H1 (cell line): ENCODE data around the gene DGKA. TPM values are rescaled to one million over a fixed set of nuclear protein-coding genes. Genes with fewer than 3 reads are reported as not detected.
A peak's percentile ranks its signal among the peaks of the same experiment; 100 is the strongest.

Source experiments
- CTCF ChIA-PET: fragments of 300-600 bp; sonication (Branson Sonifier 250); formaldehyde crosslinking; loops from one replicate; lab custom pipeline; 2021; ENCODE audit not compliant: partially characterized antibody; lab: Charles Lee
- POLR2A ChIA-PET: fragments of 300-600 bp; sonication (Branson Sonifier 250); formaldehyde crosslinking; loops from one replicate; lab custom pipeline; 2021; ENCODE audit warnings: inconsistent platforms; ENCODE audit not compliant: partially characterized antibody; lab: Charles Lee
- DNase-seq, 2 experiments: peaks; one replicate each; pipeline versions ENCODE4 v3.0.0 to v3.0.0-alpha.2; 2010 to 2022; ENCODE audit warnings: low spot score in 2 of 2, low read depth in 1 of 2, mixed read lengths in 1 of 2
- FAIRE-seq: peaks from 2 replicates; lab custom pipeline; 2011; peaks lifted over from hg19 to GRCh38; lab: Jason Lieb, UNC
- H2AFZ ChIP-seq: 2 replicates; pipeline ENCODE4 v1.8.1; 2012; ENCODE audit warnings: low read length, inconsistent platforms
- H2AK5ac ChIP-seq: 2 replicates; pipeline ENCODE4 v1.6.1; 2013; ENCODE audit warnings: low read depth, low read length
- H2BK120ac ChIP-seq: replicated peaks from 2 replicates; pipeline ENCODE3; 2013; ENCODE audit warnings: low read depth, low read length, inconsistent platforms
- H2BK12ac ChIP-seq: 2 replicates; pipeline ENCODE4 v1.6.1; 2013; ENCODE audit warnings: low read depth, low read length
- H2BK15ac ChIP-seq: 2 replicates; pipeline ENCODE4 v1.6.1; 2013; ENCODE audit warnings: low read length
- H2BK20ac ChIP-seq: 2 replicates; pipeline ENCODE4 v1.6.1; 2013; ENCODE audit warnings: low read length
- H2BK5ac ChIP-seq: 2 replicates; pipeline ENCODE4 v1.6.1; 2013; ENCODE audit warnings: low read depth, low read length
- H3K14ac ChIP-seq: 2 replicates; pipeline ENCODE4 v1.6.1; 2013; ENCODE audit warnings: inconsistent platforms; ENCODE audit not compliant: insufficient read length
- H3K18ac ChIP-seq: 2 replicates; pipeline ENCODE4 v1.6.1; 2013; ENCODE audit warnings: low read length; ENCODE audit errors: extremely low read depth
- H3K23ac ChIP-seq: 2 replicates; pipeline ENCODE4 v1.6.1; 2013; ENCODE audit warnings: inconsistent platforms; ENCODE audit not compliant: insufficient read length
- H3K23me2 ChIP-seq: 2 replicates; pipeline ENCODE4 v1.6.1; 2013; ENCODE audit warnings: low read depth, low read length
- H3K27ac ChIP-seq: 2 replicates; pipeline ENCODE4 v1.6.1; 2011; ENCODE audit warnings: low read depth, low read length, inconsistent platforms
- H3K27me3 ChIP-seq, 4 experiments: replicated peaks in 1 of 4; 1 replicate in 1 of 4; 2 replicates in 3 of 4; pipeline versions ENCODE4 v1.6.1 to v1.8.1; 2011 to 2013; ENCODE audit warnings: low read length in 3 of 4, mild to moderate bottlenecking in 3 of 4, inconsistent platforms in 2 of 4, mixed read lengths in 2 of 4, moderate library complexity in 1 of 4; ENCODE audit not compliant: control insufficient read depth in 3 of 4, insufficient read depth in 3 of 4; ENCODE audit errors: extremely low read depth in 1 of 4
- H3K36me3 ChIP-seq, 4 experiments: 2 replicates each; pipeline versions ENCODE4 v1.6.1 to v1.8.1; 2011 to 2013; ENCODE audit warnings: mild to moderate bottlenecking in 4 of 4, low read length in 3 of 4, moderate library complexity in 2 of 4, control low read depth in 1 of 4, inconsistent platforms in 1 of 4; ENCODE audit not compliant: insufficient read depth in 4 of 4, control insufficient read depth in 2 of 4
- H3K4ac ChIP-seq: replicated peaks from 2 replicates; pipeline ENCODE3; 2013; ENCODE audit warnings: low read length, low read depth, mixed read lengths, inconsistent platforms; ENCODE audit not compliant: insufficient read length
- H3K4me1 ChIP-seq, 4 experiments: replicated peaks in 1 of 4; 1 replicate in 1 of 4; 2 replicates in 3 of 4; pipeline versions ENCODE4 v1.6.1 to v1.8.1; 2011 to 2013; ENCODE audit warnings: low read length in 3 of 4, inconsistent platforms in 2 of 4, mixed read lengths in 1 of 4; ENCODE audit not compliant: insufficient read depth in 4 of 4, control insufficient read depth in 3 of 4
- H3K4me2 ChIP-seq, 2 experiments: 2 replicates each; pipeline versions ENCODE4 v1.6.1 to v1.8.1; 2011 to 2013; ENCODE audit warnings: low read depth in 2 of 2, low read length in 2 of 2, control low read depth in 1 of 2, inconsistent platforms in 1 of 2, mild to moderate bottlenecking in 1 of 2; ENCODE audit not compliant: insufficient read depth in 1 of 2
- H3K4me3 ChIP-seq, 4 experiments: fragments of 200-600, 300-600 bp in 1 of 4; sonication (generic), shearing (Covaris generic), sonication (Bioruptor Twin) in 1 of 4; 2 replicates each; pipeline versions ENCODE4 v1.5.1 to v1.8.1; 2011 to 2016; ENCODE audit warnings: low read length in 4 of 4, low read depth in 3 of 4, control low read depth in 2 of 4, inconsistent platforms in 2 of 4, mild to moderate bottlenecking in 2 of 4, mixed read lengths in 1 of 4, moderate library complexity in 1 of 4; ENCODE audit not compliant: insufficient read depth in 2 of 4; ENCODE audit errors: extremely low read depth in 1 of 4
- H3K56ac ChIP-seq: replicated peaks from 2 replicates; pipeline ENCODE3; 2013; ENCODE audit warnings: low read depth, mild to moderate bottlenecking, mixed read lengths, low read length, inconsistent platforms; ENCODE audit not compliant: insufficient read length
- H3K79me1 ChIP-seq: 2 replicates; pipeline ENCODE4 v1.6.1; 2013; ENCODE audit warnings: low read depth, low read length, control low read depth
- H3K79me2 ChIP-seq, 2 experiments: 2 replicates each; pipeline versions ENCODE4 v1.6.1 to v1.8.1; 2012 to 2013; ENCODE audit warnings: low read length in 2 of 2, mild to moderate bottlenecking in 2 of 2, inconsistent platforms in 1 of 2; ENCODE audit not compliant: insufficient read depth in 2 of 2, control insufficient read depth in 1 of 2
- H3K9ac ChIP-seq, 4 experiments: replicated peaks in 1 of 4; 1 replicate in 1 of 4; 2 replicates in 3 of 4; pipeline versions ENCODE4 v1.6.1 to v1.8.1; 2011 to 2013; ENCODE audit warnings: low read depth in 3 of 4, low read length in 3 of 4, control low read depth in 2 of 4, mild to moderate bottlenecking in 2 of 4, moderate library complexity in 2 of 4, inconsistent platforms in 1 of 4; ENCODE audit errors: extremely low read depth in 1 of 4
- H3K9me3 ChIP-seq, 2 experiments: 2 replicates each; pipeline versions ENCODE4 v1.6.1 to v1.8.1; 2012 to 2013; ENCODE audit warnings: mild to moderate bottlenecking in 2 of 2, moderate library complexity in 2 of 2, control low read depth in 1 of 2, inconsistent platforms in 1 of 2, low read depth in 1 of 2, low read length in 1 of 2, mixed read lengths in 1 of 2; ENCODE audit not compliant: insufficient read depth in 2 of 2
- H4K20me1 ChIP-seq, 2 experiments: replicated peaks in 1 of 2; 2 replicates each; pipeline versions ENCODE3 to v1.8.1; 2011 to 2013; ENCODE audit warnings: inconsistent platforms in 2 of 2, low read length in 2 of 2, mild to moderate bottlenecking in 1 of 2; ENCODE audit not compliant: insufficient read depth in 2 of 2, control insufficient read depth in 1 of 2
- H4K5ac ChIP-seq: 2 replicates; pipeline ENCODE4 v1.6.1; 2013; ENCODE audit warnings: low read length, low read depth, mixed read lengths, inconsistent platforms; ENCODE audit not compliant: insufficient read length
- H4K8ac ChIP-seq: 2 replicates; pipeline ENCODE4 v1.8.0; 2013; ENCODE audit warnings: mild to moderate bottlenecking, moderate library complexity, low read length, inconsistent platforms; ENCODE audit not compliant: insufficient read depth; ENCODE audit errors: extremely low read depth
- H4K91ac ChIP-seq: replicated peaks from 2 replicates; pipeline ENCODE3; 2013; ENCODE audit warnings: low read length, mixed read lengths, inconsistent platforms; ENCODE audit not compliant: insufficient read length
- CREB1 ChIP-seq: IDR thresholded peaks from 2 replicates; pipeline ENCODE4 v1.6.1; 2012; ENCODE audit warnings: inconsistent platforms
- EZH2 ChIP-seq: fragments of 200-600 bp; sonication (generic); IDR thresholded peaks from 2 replicates; pipeline ENCODE4 v1.7.1; 2012; ENCODE audit warnings: low read depth, mild to moderate bottlenecking, moderate library complexity, low read length, inconsistent platforms; ENCODE audit not compliant: severe bottlenecking
- KDM1A ChIP-seq: fragments of 200-600, 300-600 bp; sonication (generic); IDR thresholded peaks from 2 replicates; pipeline ENCODE4 v1.7.1; 2016; ENCODE audit warnings: mild to moderate bottlenecking, low read length, borderline replicate concordance
- TAF1 ChIP-seq: IDR thresholded peaks from 2 replicates; pipeline ENCODE4 v1.6.1; 2011; ENCODE audit warnings: mild to moderate bottlenecking, low read depth, low read length
- WGBS, 2 experiments: shearing (Covaris generic) in 1 of 2; methylation state at CpG; one replicate each; pipeline versions ENCODE4 v1.1.6 to v1.1.7; 2013 to 2015; ENCODE audit warnings: low lambda C conversion rate in 2 of 2, mixed read lengths in 2 of 2, inconsistent platforms in 1 of 2, low coverage in 1 of 2, missing lambda C conversion rate in 1 of 2; ENCODE audit not compliant: insufficient replicate concordance in 2 of 2, insufficient coverage in 1 of 2, insufficient read length in 1 of 2; ENCODE audit errors: extremely low coverage in 1 of 2, missing lambda C conversion rate in 1 of 2; 5-methylcytosine and 5-hydroxymethylcytosine counted together
- polyA plus RNA-seq, 7 experiments: library from polyadenylated mRNA; depleted of rRNA in 3 of 7; stranded (reverse) in 5 of 7; unstranded in 2 of 7; fragments of >200 nt in 5 of 7; fragments of 200-250 nt in 2 of 7; gene quantifications; 1 replicate in 5 of 7; 2 replicates in 1 of 7; 4 replicates in 1 of 7; pipeline versions ENCODE4 v1.2.1 to v1.2.3, GENCODE V29; 2011 to 2013; ENCODE audit warnings: missing spikeins in 2 of 7, mixed read lengths in 2 of 7
- total RNA-seq: library from RNA; stranded (reverse); fragmentation: NEBNext Ultra II Directional; extraction: Animal tissue kit (Norgen Biotek cat#: 25700); gene quantifications from 2 replicates; pipeline ENCODE4 v1.2.1, GENCODE V29; 2021

The DGKA gene
- total and polyA plus RNA-seq, 2 of the 8 experiments (the other 6 are each of a cell fraction or from before 2014, with no cell fraction given): 15.9 to 18.0 TPM

DNA sequence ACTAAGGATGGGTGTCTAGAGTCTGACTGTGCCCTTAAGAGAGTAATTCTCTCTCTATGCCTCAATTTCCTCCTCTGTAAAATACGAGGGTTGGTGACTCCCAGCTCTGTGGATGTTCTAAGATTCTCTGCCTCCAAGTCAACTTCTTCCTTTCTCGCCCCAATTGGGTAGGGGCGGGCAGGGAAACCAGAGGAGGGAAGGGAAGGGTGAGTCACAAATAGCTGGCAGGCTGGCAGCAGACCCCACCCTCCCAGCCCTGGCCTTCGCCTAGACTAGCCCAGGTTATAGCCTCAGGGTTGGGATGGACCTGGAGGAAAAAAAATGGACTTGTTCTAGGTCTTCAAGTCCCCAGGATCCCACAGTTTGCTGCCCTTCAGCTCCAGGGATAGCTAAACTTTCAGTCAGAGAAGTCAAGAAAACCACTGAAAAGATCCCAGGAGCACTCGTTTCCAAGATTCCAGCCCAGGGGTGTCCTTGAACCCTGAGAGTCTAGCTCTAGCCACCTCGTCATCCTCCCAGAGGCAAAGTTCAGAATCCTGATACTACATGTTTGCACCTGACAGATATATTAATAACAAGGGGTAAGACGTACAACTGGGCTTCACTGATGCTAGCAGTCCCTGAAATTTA is 2.3 kb downstream of the DGKA start:
- H3K4me2 ChIP-seq: peak overlapping the region in 1 of 2 experiments; percentile 92; a peak in 1 of 4 replicates
- no peak overlapping the region for H4K91ac ChIP-seq
- TF ChIP-seq TAF1: no peak
- TF ChIP-seq KDM1A: no peak
- no peak for TF ChIP-seq EZH2
- no peak for TF ChIP-seq CREB1
- no peak overlapping the region for H4K8ac ChIP-seq
- POLR2A ChIA-PET: interaction anchor here (1.0 to 1.3 kb wide), 8 partner anchors 9 to 191 kb away, joined by 3 to 4 read pairs (median 3); partner anchors contain the start of genes ERBB3 and RAB5B
- DNase-seq: no peak
- CTCF ChIA-PET: interaction anchor here (0.7 to 3.0 kb wide), 8 partner anchors 8 to 195 kb away, joined by 3 to 13 read pairs (median 4); no protein-coding TSS in a partner anchor
- H3K18ac ChIP-seq: no peak overlapping the region
- H3K36me3 ChIP-seq: no peaks in the 10 kb centered on the region
- no peaks in the 10 kb centered on the region for H3K79me1 ChIP-seq
- H2BK12ac ChIP-seq: no peak overlapping the region
- no peak overlapping the region for H2BK20ac ChIP-seq
- WGBS, 2 experiments: 73% methylated on average over 7 of the region's 7 CpGs; no CpG with 5 or more reads in 1 of the 2 experiments
- H3K79me2 ChIP-seq: no peaks in the 10 kb centered on the region
- H2AK5ac ChIP-seq: no peak overlapping the region
- peaks cover 13% of the 10 kb centered on the region for H3K23me2 ChIP-seq
- H3K4me1 ChIP-seq: peaks cover 4 to 20% (median 11%) of the 10 kb centered on the region in 4 experiments; a peak in 6 of 7 replicates
- H3K14ac ChIP-seq: no peak overlapping the region
- no peak overlapping the region for H2BK15ac ChIP-seq
- FAIRE-seq: no peak
- H3K27me3 ChIP-seq: peaks cover 0 to 21% (median 14%) of the 10 kb centered on the region in 4 experiments; a peak in 6 of 7 replicates
- no peaks in the 10 kb centered on the region for H3K9me3 ChIP-seq
- H2BK120ac ChIP-seq: no peak overlapping the region
- H2BK5ac ChIP-seq: no peak overlapping the region
- H3K23ac ChIP-seq: no peak overlapping the region
- H4K5ac ChIP-seq: no peak overlapping the region
- no peak overlapping the region for H3K27ac ChIP-seq
- H3K4ac ChIP-seq: no peak overlapping the region
- no peaks in the 10 kb centered on the region for H4K20me1 ChIP-seq
- no peak overlapping the region for H3K56ac ChIP-seq
- H3K4me3 ChIP-seq: no peak overlapping the region
- H3K9ac ChIP-seq: no peak overlapping the region
- H2AFZ ChIP-seq: no peak overlapping the region
